ENCODE measurements around the gene PNPLA7. TPM values are rescaled to one million over a fixed set of nuclear protein-coding genes. Genes with fewer than 3 reads are reported as not detected.

The PNPLA7 gene
- total RNA-seq, 1 donor: 2.3 TPM

GRCh38 chr9:137462396-137462985 is 87.7 kb downstream of the PNPLA7 start:
- Histone ChIP-seq H3K9me3 (ENCODE audit: low read depth, low read length) (no peaks in the 10 kb centered on the region), H3K4me1 (ENCODE audit: insufficient read depth, low read length) (peaks cover 47% of the 10 kb centered on the region), H3K27me3 (ENCODE audit: insufficient read depth, low read length) (no peaks in the 10 kb centered on the region), H3K4me3 (ENCODE audit: low read length) (no peak overlapping the region)

GRCh38 chr9:137461663-137462395 is 88.4 kb downstream of the PNPLA7 start:
- H3K4me1 ChIP-seq (ENCODE audit: insufficient read depth, low read length): peaks cover 47% of the 10 kb centered on the region

GRCh38 chr9:137461316-137461662 is 88.9 kb downstream of the PNPLA7 start:
- Histone ChIP-seq H3K4me1 (ENCODE audit: insufficient read depth, low read length) (peaks cover 47% of the 10 kb centered on the region), H3K9me3 (ENCODE audit: low read depth, low read length) (no peaks in the 10 kb centered on the region), H3K4me3 (ENCODE audit: low read length) (no peak overlapping the region), H3K27me3 (ENCODE audit: insufficient read depth, low read length) (no peaks in the 10 kb centered on the region)

More at GRCh38 chr9:137461663-137462395, 88.4 kb downstream of the PNPLA7 start:
- H3K27me3 ChIP-seq (ENCODE audit: insufficient read depth, low read length): no peaks in the 10 kb centered on the region
- no peaks in the 10 kb centered on the region for H3K9me3 ChIP-seq (ENCODE audit: low read depth, low read length)
- H3K4me3 ChIP-seq (ENCODE audit: low read length): no peak overlapping the region

GRCh38 chr9:137460363-137461315 is 89.6 kb downstream of the PNPLA7 start:
- H3K4me1 ChIP-seq (ENCODE audit: insufficient read depth, low read length): peaks cover 47% of the 10 kb centered on the region
- H3K27me3 ChIP-seq (ENCODE audit: insufficient read depth, low read length): no peaks in the 10 kb centered on the region
- H3K9me3 ChIP-seq (ENCODE audit: low read depth, low read length): no peaks in the 10 kb centered on the region
- no peak overlapping the region for H3K4me3 ChIP-seq (ENCODE audit: low read length)

- no peaks in the 10 kb centered on the region for H3K9me3 ChIP-seq (ENCODE audit: low read depth, low read length)
- peaks cover 54% of the 10 kb centered on the region for H3K4me1 ChIP-seq (ENCODE audit: insufficient read depth, low read length)
- H3K4me3 ChIP-seq (ENCODE audit: low read length): peak overlapping the region; percentile 42
Measured at GRCh38 chr9:137459601-137460362, 90.4 kb downstream of the PNPLA7 start.

GRCh38 chr9:137459152-137459600 is 91.0 kb downstream of the PNPLA7 start, which contains the start of gene NSMF:
Gene NSMF (minus strand): TSS chr9:137459334. CDS start chr9:137459102, 232 bp downstream.
- no peaks in the 10 kb centered on the region for H3K9me3 ChIP-seq (ENCODE audit: low read depth, low read length)
- peak within 1 kb of the TSS; percentile 42 for H3K4me3 ChIP-seq (ENCODE audit: low read length)
- H3K4me1 ChIP-seq (ENCODE audit: insufficient read depth, low read length): peaks cover 60% of the 10 kb centered on the region
- no peaks in the 10 kb centered on the region for H3K27me3 ChIP-seq (ENCODE audit: insufficient read depth, low read length)

More at GRCh38 chr9:137459601-137460362, 90.4 kb downstream of the PNPLA7 start:
- no peaks in the 10 kb centered on the region for H3K27me3 ChIP-seq (ENCODE audit: insufficient read depth, low read length)

GRCh38 chr9:137458194-137459151 is 91.7 kb downstream of the PNPLA7 start:
- Histone ChIP-seq H3K4me3 (ENCODE audit: low read length) (peak overlapping the region; percentile 42), H3K9me3 (ENCODE audit: low read depth, low read length) (no peaks in the 10 kb centered on the region), H3K27me3 (ENCODE audit: insufficient read depth, low read length) (no peaks in the 10 kb centered on the region), H3K4me1 (ENCODE audit: insufficient read depth, low read length) (peaks cover 63% of the 10 kb centered on the region)

GRCh38 chr9:137457406-137458193 is 92.6 kb downstream of the PNPLA7 start:
- Histone ChIP-seq H3K9me3 (ENCODE audit: low read depth, low read length) (no peaks in the 10 kb centered on the region), H3K4me1 (ENCODE audit: insufficient read depth, low read length) (peaks cover 67% of the 10 kb centered on the region), H3K27me3 (ENCODE audit: insufficient read depth, low read length) (no peaks in the 10 kb centered on the region), H3K4me3 (ENCODE audit: low read length) (no peak overlapping the region)

- H3K27me3 ChIP-seq (ENCODE audit: insufficient read depth, low read length): no peaks in the 10 kb centered on the region
- no peaks in the 10 kb centered on the region for H3K9me3 ChIP-seq (ENCODE audit: low read depth, low read length)
- no peak overlapping the region for H3K4me3 ChIP-seq (ENCODE audit: low read length)
- H3K4me1 ChIP-seq (ENCODE audit: insufficient read depth, low read length): peaks cover 67% of the 10 kb centered on the region
Measured at GRCh38 chr9:137456864-137457405, 93.3 kb downstream of the PNPLA7 start.

GRCh38 chr9:137456061-137456863 is 93.9 kb downstream of the PNPLA7 start:
- no peaks in the 10 kb centered on the region for H3K27me3 ChIP-seq (ENCODE audit: insufficient read depth, low read length)
- H3K9me3 ChIP-seq (ENCODE audit: low read depth, low read length): no peaks in the 10 kb centered on the region
- no peak overlapping the region for H3K4me3 ChIP-seq (ENCODE audit: low read length)
- peaks cover 61% of the 10 kb centered on the region for H3K4me1 ChIP-seq (ENCODE audit: insufficient read depth, low read length)

GRCh38 chr9:137455359-137455991 is 94.7 kb downstream of the PNPLA7 start:
- no peaks in the 10 kb centered on the region for H3K9me3 ChIP-seq (ENCODE audit: low read depth, low read length)
- no peaks in the 10 kb centered on the region for H3K27me3 ChIP-seq (ENCODE audit: insufficient read depth, low read length)
- H3K4me1 ChIP-seq (ENCODE audit: insufficient read depth, low read length): peaks cover 53% of the 10 kb centered on the region
- H3K4me3 ChIP-seq (ENCODE audit: low read length): no peak overlapping the region

Data from mononuclear cell (primary cell).